Activated CD4-positive, alpha-beta T cell treated with anti-CD3 and anti-CD28 coated beads, Interleukin-2, Interleukin-6, amounts not matched to agents 100 ng/mL and 50 ng/mL, durations not matched to agents 16 hours and 8 hours (primary cell): ENCODE measurements around the gene CRELD2.

Experiments
- DNase-seq: peaks from one replicate; pipeline ENCODE4 v3.0.0-alpha.2; 2020

The CRELD2 gene, protein sequence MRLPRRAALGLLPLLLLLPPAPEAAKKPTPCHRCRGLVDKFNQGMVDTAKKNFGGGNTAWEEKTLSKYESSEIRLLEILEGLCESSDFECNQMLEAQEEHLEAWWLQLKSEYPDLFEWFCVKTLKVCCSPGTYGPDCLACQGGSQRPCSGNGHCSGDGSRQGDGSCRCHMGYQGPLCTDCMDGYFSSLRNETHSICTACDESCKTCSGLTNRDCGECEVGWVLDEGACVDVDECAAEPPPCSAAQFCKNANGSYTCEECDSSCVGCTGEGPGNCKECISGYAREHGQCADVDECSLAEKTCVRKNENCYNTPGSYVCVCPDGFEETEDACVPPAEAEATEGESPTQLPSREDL

DNA sequence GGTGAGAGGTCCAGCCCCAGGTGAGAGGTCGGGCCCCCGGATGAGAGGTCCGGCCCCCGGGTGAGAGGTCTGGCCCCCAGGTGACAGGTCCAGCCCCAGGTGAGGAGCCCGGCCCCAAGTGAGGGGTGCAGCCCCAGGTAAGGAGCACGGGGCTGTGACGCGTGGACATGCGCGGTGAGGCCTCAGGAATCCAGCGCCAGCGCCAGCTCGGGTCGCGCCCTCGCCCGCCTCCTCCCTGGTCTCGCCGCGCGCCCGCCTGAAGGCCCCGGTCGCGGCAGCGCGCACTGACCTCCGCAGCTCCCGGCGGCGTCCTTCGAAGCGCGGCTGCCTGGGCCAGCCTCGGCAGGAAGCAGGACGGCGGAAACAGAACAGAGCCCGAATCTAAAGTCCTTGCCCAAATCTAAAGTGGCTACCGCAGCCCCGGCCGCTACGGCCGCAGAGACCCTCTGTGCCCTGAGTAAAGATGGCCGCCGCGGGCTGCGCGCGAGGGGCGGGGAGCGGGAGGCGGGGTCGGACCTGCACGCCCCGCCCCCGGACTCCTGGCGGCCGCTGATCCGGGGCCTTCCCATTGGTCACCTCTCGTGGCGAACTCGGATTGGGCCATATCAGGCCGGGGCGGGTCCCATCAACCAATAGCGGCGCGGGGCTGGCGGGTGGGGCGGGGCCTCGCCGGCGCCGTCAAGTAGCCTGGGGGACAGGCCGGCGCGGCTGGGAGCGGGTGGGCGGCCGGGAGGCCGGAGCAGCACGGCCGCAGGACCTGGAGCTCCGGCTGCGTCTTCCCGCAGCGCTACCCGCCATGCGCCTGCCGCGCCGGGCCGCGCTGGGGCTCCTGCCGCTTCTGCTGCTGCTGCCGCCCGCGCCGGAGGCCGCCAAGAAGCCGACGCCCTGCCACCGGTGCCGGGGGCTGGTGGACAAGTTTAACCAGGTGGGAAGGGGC is at the start of gene CRELD2, which contains the start of gene ALG12:
CRELD2 (plus strand) TSS at position 661 of the 937 bp plus-strand sequence; CDS start at position 797, 136 bp downstream.
ALG12 (minus strand) TSS at position 465 of the 937 bp plus-strand sequence. CDS start 4,673 bp downstream, outside the sequence.
- DNase-seq: peak; percentile 99

DNA sequence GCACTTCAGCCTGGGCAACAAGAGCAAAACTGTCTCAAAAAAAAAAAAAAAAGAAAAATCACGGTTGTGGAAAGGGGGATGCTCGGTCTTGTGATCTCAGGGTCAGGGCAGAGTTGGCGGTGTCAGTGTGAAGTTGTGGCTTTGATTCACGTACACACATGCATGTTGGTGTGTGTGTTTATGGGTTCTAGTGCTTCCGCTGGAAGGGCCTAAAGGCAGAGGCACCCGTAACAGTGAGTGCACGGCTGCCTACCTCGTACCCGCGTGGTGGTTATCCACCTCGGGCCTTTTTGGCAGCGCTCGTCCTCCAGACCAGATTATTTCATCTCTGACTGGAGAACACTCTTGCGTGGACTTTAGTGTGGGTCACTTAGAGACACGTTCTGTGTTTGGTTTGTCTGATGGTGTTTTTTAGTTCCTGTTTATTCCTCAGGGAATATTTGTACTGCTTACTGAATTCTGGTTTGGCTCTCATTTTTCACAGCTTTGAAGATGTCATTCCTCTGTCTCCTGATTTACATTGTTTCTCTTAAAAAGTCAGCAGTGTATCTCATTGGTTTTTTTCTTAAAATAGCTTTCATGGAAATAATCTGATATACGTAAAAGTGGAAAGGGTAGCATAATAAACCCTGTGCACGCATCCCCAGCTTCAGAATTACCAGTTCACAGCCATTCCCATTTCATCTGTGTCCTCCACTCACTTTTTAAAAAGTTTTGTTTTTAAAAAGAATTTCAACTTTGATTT is 49.2 kb upstream of the CRELD2 start:
- DNase-seq: no peak

DNA sequence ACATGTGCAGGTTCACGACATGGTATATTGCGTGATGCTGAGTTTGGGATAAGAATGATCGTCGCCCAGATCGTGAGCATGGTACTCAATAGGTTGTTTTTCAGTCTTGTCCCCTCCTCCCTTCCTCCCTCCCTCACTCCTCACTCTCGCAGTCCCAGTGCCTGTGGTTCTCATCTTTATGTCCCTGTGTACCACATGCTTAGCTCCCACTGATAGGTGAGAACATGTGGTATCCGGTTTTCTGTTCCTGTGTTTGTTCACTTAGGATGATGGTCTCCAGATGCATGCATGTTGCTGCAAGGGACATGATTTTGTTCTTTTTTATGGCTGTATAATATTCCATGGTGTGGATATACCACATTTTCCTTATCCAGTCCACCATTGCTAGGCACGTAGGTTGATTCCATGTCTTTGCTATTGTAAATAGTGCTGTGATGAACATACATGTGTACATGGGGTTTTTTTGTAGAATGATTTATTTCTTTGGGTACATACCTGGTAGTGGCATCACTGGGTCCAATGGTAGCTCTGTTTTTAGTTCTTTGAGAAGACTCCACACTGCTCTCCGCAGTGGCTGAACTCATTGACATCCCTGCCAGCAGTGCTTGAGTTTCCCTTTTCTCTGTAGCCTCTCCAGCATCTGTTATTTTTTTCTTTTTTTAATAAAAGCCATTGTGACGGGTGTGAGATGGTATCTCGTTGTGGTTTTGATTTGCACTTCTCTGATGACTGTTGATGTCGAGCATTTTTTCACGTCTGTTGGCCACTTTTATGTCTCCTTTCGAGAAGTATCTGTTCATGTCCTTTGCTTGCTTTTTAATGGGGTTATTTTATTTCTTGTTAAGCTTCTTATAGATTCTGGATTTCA is 48.4 kb upstream of the CRELD2 start:
- DNase-seq: peak; percentile 45

DNA sequence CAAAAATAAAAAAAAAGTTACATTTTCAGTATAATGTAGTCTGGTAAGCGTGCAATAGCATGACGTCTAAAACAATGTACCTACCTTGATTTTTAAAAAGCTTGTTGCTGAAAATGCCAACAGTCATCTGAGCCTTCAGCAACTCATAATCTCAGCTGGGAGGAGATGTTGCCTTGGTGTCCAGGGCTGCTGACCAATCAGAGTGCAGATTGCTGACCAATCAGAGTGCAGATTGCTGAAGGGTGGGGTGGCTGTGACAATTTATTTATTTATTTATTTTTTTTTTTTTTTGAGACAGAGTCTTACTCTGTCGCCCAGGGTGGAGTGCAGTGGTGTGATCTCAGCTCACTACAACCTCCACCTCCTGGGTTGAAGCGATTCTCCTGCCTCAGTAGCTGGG is 47.0 kb upstream of the CRELD2 start:
- DNase-seq: no peak

DNA sequence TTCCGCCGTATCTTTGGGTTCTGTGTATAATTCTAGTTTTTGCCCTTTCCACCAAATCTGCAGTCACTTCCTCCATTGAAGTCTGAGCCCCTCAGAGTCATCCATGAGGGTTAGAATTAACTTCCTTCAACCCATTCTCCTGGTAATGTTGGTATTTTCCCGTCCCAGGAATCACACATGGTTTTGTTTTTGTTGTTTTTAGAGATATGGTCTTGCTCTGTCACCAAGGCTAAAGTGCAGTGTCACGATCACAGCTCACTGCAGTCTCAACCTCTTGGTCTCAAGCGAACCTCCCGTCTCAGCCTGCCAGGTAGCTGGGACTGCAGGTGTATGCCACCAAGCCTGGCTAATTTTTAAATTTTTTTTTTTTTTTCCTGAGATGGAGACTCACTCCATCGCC is 46.1 kb upstream of the CRELD2 start:
- DNase-seq: no peak

DNA sequence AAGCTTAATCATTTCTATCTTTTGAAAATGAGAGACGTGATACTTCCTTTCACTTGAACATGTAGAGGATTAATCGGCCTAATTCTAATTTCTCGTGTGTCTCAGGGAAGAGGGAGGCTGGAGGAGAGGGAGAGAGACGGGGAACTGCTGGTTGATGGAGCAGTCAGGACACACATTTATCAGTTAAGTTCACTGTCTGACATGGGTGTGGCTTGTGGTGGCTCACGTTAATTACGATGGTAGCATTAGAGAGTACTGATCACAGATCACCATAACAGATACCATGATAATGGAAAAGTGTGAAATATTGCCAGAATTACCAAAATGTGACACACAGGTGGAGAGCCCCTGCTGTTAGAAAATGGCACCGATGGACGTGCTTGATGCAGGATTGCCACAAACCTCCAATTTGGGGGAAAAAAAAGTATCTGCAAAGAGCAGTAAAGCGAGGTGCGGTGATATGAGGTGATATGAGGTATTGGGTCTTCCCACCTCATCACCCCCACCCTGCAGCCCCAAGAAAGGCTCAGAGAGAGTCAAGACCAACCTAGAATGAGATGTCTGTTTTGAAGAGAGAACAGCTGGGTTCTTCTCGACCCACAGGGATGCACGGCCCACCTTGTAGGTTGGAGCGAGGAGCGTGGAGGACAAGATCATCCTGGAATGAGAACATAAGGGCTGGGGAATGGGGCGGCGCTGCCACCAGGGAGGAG is 45.0 kb upstream of the CRELD2 start:
- no peak for DNase-seq

DNA sequence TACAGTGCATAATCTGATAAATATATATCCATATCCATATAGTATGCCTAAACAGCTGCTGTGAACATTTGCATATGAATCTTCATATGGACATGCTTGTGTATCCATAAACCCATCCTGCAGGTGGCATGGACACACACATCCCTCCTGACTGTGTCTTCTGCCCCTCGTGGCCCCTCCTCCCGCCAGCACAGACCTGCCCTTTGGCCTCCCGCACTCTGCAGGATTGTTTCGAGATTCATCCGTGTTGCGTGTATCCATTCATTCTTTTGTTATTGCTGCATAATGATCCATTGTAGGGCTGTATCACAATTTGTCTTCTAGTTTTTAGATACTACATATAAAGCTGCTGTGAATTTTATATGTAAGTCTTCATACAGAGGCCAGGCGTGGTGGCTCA is 40.8 kb upstream of the CRELD2 start:
- no peak for DNase-seq

DNA sequence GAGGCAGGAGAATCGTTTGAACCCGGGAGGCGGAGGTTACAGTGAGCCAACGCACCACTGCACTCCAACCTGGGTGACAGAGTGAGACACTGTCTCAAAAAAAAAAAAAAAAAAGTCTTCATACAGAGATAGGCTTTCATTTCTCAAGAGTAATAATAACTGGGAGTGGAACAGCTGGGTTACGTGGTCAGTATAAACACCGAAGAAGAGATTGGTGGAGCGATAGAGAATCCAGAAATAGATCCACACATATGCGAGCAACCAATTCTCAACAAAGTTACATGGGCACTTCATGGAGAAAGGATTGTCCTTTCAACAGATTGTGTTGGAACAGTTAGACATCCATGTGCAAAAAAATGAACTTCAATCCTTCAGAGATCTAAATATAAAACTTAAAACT is 40.2 kb upstream of the CRELD2 start:
- DNase-seq: no peak

DNA sequence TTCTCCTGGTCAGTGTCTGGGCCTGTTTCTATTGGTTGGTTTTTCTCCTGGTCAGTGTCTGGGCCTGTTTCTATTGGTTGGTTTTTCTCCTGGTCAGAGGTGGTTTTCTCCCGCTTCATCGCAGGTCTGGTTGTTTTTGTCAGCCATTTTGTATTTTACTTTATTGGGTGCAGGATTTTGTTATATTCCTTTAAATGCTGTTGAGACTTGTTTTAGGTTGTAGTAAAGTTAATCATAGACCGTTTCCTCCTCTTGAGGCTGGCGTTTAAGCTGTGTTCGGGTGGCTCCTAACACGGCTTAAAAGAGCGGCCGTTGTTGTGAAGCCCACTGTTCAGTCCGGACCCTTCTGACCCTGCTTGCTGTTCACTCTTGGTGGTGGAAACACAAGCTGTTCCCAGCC is 38.6 kb upstream of the CRELD2 start:
- no peak for DNase-seq

DNA sequence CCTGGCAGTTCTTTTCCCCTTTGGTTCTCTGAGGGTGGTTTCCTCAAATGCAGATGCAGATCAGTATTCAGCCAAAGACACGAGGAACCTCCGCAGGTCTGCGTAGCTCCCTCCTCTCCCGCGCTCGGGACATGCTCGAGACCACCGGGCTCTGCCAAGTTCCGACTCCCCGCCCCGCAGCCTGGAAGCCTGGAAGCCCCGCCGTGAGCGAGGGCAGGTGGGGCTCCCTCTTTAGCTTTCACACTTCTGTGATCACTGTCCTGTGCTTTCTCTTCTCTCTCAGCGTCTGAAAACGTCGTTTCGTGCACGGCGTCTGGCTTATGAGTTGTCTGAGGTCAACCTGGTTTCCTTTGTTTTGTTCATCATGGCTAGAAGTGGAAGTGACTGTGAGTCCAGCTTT is 38.2 kb upstream of the CRELD2 start:
- DNase-seq: peak; percentile 27

DNA sequence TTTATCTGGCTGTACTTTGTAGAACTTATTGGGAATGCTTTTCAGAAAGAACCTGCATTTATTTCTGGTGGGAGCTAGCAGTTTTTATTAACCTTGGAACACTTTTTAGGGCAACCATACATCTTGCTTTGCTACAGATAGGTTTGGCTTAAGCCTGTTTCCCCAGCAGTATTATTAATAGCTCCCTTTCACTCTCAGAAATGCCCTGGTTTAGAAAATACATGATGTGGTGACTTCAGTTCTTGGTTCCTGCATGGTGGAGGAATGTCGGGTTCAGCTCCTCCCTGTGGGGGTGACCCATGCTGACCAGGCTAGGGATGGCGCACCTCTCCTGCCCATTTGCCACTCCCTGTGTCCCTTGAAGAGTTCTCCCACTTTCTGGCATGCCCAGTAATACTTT is 36.6 kb upstream of the CRELD2 start:
- no peak for DNase-seq

DNA sequence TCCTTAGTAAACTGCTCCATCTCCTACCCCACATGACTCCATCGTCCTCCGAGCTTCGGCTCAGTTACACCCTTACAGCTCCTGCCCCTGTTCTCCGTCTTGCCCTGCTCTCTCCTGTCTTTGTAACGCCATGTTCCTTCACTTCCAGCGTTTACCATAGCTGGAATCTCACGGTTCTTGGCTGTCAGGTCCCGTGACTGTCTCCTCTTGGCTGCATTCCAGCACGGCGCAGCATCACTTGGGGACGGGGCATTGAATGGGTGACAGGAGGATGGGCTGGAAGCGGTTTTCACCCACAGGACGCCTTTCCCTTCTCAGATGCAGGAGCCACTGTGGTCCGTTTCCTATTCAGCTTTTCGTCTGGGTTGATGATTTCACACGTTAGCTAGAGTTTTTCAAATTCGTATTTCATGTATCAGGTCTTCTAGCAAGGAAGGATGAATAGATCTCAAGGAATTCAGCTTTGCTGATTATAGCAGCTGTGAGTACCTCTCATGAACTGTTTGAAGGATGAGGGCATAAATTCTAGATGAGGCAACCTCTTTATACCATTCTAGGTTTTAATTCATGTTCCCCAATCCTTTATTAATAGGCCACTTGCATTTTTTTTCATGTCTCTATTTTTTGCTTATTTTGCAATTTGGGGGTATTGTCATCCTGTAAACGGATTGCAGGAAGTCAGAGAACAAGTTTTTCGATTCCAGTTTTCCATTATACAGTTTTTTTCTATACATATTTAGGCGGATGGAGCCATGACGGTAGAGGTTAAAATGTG is 35.7 kb upstream of the CRELD2 start:
- no peak for DNase-seq

DNA sequence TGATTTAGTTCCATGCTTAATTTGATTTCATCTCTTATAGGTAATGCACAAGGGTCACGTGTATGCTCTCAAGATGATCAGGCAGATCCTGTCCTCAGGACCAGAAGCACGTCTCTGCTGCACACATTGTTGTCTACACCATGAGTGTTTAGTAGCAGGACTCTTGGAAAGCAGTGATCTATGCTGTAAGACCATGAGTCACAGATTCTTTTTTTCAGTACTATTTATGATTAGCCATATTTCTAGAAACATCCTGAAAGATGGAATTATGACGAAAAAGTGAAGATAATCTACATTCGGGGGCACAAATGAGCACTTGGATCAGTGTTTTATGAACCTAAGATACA is 35.2 kb upstream of the CRELD2 start:
- DNase-seq: no peak

DNA sequence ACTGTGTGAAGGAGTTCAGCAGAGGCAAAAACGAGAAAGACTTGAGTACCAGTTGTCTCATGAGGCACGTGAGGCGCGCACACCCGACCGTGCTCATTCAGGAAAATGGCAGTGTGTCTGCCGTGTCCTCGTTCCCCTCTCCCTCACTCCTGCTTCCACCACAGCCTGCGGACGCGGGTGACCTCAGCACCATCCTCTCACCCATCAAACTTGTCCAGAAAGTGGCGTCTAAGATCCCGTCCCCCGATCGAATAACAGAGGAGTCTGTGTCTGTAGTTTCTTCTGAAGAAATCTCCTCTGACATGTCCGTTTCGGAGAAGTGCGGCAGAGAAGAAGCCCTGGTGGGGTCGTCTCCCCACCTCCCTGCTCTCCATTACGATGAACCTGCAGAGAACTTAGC is 34.4 kb upstream of the CRELD2 start:
- no peak for DNase-seq

DNA sequence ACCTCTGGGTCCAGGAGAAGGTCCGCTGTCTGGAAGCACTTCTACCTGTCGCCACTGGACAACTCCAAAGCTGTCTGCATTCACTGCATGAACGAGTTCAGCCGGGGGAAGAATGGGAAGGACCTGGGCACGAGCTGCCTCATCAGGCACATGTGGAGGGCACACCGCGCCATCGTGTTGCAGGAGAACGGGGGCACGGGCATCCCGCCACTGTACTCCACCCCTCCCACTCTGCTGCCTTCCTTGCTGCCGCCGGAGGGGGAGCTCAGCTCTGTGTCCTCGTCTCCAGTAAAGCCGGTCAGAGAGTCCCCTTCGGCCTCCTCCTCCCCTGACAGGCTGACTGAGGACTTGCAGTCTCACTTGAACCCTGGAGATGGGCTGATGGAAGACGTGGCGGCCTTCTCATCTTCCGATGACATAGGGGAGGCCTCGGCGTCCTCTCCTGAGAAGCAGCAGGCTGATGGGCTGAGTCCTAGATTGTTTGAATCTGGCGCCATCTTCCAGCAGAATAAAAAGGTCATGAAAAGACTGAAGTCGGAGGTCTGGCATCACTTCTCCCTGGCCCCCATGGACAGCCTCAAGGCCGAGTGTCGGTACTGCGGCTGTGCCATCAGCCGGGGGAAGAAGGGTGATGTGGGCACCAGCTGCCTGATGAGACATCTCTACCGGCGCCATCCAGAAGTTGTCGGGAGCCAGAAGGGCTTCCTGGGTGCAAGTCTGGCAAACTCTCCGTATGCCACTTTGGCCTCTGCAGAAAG is 33.8 kb upstream of the CRELD2 start:
- no peak for DNase-seq

DNA sequence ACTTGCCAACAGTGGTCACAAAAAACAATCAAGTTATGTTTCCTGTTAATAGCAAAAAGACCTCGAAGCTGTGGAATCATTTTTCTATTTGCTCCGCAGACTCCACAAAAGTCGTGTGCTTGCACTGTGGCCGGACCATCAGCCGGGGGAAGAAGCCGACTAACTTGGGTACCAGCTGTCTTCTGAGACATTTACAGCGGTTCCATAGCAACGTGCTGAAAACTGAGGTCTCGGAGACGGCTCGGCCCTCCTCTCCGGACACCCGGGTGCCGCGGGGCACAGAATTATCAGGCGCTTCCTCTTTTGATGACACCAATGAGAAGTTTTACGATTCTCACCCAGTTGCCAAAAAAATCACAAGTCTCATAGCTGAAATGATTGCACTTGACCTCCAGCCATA is 33.2 kb upstream of the CRELD2 start:
- no peak for DNase-seq

DNA sequence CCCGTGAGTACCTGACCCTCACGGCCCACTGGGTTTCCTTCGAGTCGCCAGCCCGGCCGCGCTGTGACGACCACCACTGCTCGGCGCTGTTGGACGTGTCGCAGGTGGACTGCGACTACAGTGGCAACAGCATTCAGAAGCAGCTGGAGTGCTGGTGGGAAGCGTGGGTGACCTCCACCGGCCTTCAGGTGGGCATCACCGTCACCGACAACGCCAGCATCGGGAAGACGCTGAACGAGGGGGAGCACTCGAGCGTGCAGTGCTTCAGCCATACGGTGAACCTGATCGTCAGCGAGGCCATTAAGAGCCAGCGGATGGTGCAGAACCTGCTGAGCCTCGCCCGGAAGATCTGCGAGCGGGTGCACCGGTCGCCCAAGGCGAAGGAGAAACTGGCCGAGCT is 32.6 kb upstream of the CRELD2 start:
- DNase-seq: no peak

DNA sequence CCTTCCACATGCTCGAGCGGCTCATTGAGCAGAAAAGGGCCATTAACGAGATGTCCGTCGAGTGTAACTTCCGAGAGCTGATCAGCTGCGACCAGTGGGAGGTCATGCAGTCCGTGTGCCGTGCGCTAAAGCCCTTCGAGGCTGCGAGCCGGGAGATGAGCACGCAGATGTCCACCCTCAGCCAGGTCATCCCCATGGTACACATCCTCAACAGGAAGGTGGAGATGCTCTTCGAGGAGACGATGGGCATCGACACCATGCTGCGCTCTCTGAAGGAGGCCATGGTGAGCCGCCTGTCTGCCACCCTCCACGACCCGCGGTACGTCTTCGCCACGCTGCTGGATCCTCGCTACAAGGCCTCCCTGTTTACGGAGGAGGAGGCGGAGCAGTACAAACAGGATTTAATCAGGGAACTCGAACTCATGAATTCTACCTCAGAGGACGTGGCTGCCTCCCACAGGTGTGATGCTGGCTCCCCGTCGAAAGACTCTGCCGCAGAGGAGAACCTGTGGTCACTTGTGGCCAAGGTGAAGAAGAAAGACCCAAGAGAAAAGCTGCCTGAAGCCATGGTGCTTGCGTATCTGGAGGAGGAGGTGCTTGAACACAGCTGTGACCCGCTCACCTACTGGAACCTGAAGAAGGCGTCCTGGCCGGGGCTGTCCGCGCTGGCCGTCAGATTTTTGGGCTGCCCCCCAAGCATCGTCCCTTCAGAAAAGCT is 31.9 kb upstream of the CRELD2 start:
- DNase-seq: no peak

DNA sequence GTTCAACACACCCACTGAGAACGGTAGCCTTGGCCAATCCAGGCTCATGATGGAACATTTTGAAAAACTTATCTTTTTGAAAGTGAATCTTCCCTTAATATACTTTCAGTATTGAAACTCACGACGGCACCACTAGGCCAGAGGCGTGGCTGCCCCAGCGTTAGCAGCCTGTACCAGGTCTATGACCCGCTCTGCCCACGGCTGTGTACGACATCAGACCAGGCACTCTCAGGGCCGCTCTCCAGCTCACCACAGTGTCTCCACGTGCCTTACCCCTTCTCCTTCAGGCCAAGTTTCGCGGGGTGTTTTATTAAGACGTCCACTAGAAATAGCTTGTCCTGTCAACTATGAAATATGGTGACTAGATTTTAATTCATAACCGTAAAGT is 31.4 kb upstream of the CRELD2 start:
- no peak for DNase-seq
